ENCODE data around the gene DCANP1. TPM values are rescaled to one million over a fixed set of nuclear protein-coding genes. Genes with fewer than 3 reads are reported as not detected.

DCANP1 gene
- total and polyA plus RNA-seq, 2 experiments from 2014 or later = not detected

- no peak overlapping the region for H3K4me2 ChIP-seq
- H3K4me1 ChIP-seq (ENCODE audit: insufficient read depth) = peaks cover 18% of the 10 kb centered on the region
- DNase-seq (ENCODE audit: low spot score) = no peak
- TF ChIP-seq EZH2 (IDR thresholded peaks at IDR 0.05; ENCODE audit: borderline replicate concordance) (no peak), CTCF (IDR thresholded peaks at IDR 0.05; ENCODE audit: poor library complexity) (no peak), EZH2phosphoT487 (IDR thresholded peaks at IDR 0.05; ENCODE audit: low read depth, severe bottlenecking, unreplicated experiment) (no peak)
- H2AFZ ChIP-seq = no peak overlapping the region
- no peak overlapping the region for H3K27ac ChIP-seq
- H3K36me3 ChIP-seq (replicated peaks; ENCODE audit: insufficient read depth, low read depth) = no peaks in the 10 kb centered on the region
- H3K27me3 ChIP-seq = no peaks in the 10 kb centered on the region
- no peak overlapping the region for H3K4me3 ChIP-seq
- H3K79me2 ChIP-seq = no peaks in the 10 kb centered on the region
- H3K9me3 ChIP-seq (ENCODE audit: low read depth) = peaks cover 6% of the 10 kb centered on the region
- no peaks in the 10 kb centered on the region for H4K20me1 ChIP-seq (ENCODE audit: insufficient read depth, poor library complexity, severe bottlenecking)
- no peaks in the 10 kb centered on the region for H3K9me2 ChIP-seq (replicated peaks; ENCODE audit: insufficient read depth)
- 45% methylated on average over 2 of the region's 2 CpGs for WGBS (ENCODE audit: low lambda C conversion rate, missing lambda C conversion rate)
Measured at GRCh38 chr5:135425641-135426040, 21.5 kb downstream of the DCANP1 start.

GRCh38 chr5:135423846-135424168 lies 23.3 kb downstream of the DCANP1 start:
- Histone ChIP-seq H3K9me2 (replicated peaks; ENCODE audit: insufficient read depth) (no peaks in the 10 kb centered on the region), H3K9me3 (ENCODE audit: low read depth) (peaks cover 6% of the 10 kb centered on the region), H3K79me2 (no peaks in the 10 kb centered on the region), H2AFZ (no peak overlapping the region), H3K4me3 (no peak overlapping the region), H3K27me3 (no peaks in the 10 kb centered on the region), H3K36me3 (replicated peaks; ENCODE audit: insufficient read depth, low read depth) (no peaks in the 10 kb centered on the region), H4K20me1 (ENCODE audit: insufficient read depth, poor library complexity, severe bottlenecking) (no peaks in the 10 kb centered on the region), H3K4me2 (no peak overlapping the region), H3K4me1 (ENCODE audit: insufficient read depth) (peaks cover 6% of the 10 kb centered on the region), H3K27ac (peak overlapping the region; percentile 76)
- 80% methylated on average over 1 of the region's 1 CpG for WGBS (ENCODE audit: low lambda C conversion rate, missing lambda C conversion rate)
- DNase-seq (ENCODE audit: low spot score) = no peak
- no peak for TF ChIP-seq CTCF (IDR thresholded peaks at IDR 0.05; ENCODE audit: poor library complexity)
- no peak for TF ChIP-seq EZH2 (IDR thresholded peaks at IDR 0.05; ENCODE audit: borderline replicate concordance)
- TF ChIP-seq EZH2phosphoT487 (IDR thresholded peaks at IDR 0.05; ENCODE audit: low read depth, severe bottlenecking, unreplicated experiment) = no peak

GRCh38 chr5:135423146-135423845 lies 23.9 kb downstream of the DCANP1 start:
- TF ChIP-seq CTCF (IDR thresholded peaks at IDR 0.05; ENCODE audit: poor library complexity) (no peak), EZH2phosphoT487 (IDR thresholded peaks at IDR 0.05; ENCODE audit: low read depth, severe bottlenecking, unreplicated experiment) (no peak), EZH2 (IDR thresholded peaks at IDR 0.05; ENCODE audit: borderline replicate concordance) (no peak)
- peak; percentile 56 for DNase-seq (ENCODE audit: low spot score)
- no peak overlapping the region for H3K4me3 ChIP-seq
- H3K4me1 ChIP-seq (ENCODE audit: insufficient read depth) = peaks cover 6% of the 10 kb centered on the region
- peak overlapping the region; percentile 76 for H3K27ac ChIP-seq
- H2AFZ ChIP-seq = no peak overlapping the region
- WGBS (ENCODE audit: low lambda C conversion rate, missing lambda C conversion rate) = 64% methylated on average over 7 of the region's 7 CpGs
- H3K4me2 ChIP-seq = peak overlapping the region; percentile 54
- H3K79me2 ChIP-seq = no peaks in the 10 kb centered on the region
- H3K9me3 ChIP-seq (ENCODE audit: low read depth) = peaks cover 2% of the 10 kb centered on the region
- H4K20me1 ChIP-seq (ENCODE audit: insufficient read depth, poor library complexity, severe bottlenecking) = no peaks in the 10 kb centered on the region
- H3K27me3 ChIP-seq = no peaks in the 10 kb centered on the region
- no peaks in the 10 kb centered on the region for H3K36me3 ChIP-seq (replicated peaks; ENCODE audit: insufficient read depth, low read depth)
- H3K9me2 ChIP-seq (replicated peaks; ENCODE audit: insufficient read depth) = no peaks in the 10 kb centered on the region
